Neutrophil (primary cell): ENCODE results near the gene GEMIN5.

Experiments used
- H3K27ac ChIP-seq: fragments of 200-600 bp; sonication (generic); 2 replicates; pipeline ENCODE4 v1.5.1; 2016; ENCODE audit warnings: mild to moderate bottlenecking, moderate library complexity
- H3K27me3 ChIP-seq: fragments of 200-600 bp; sonication (generic); 2 replicates; pipeline ENCODE4 v1.6.0; 2016; ENCODE audit warnings: mild to moderate bottlenecking
- H3K36me3 ChIP-seq: fragments of 200-600 bp; sonication (generic); 2 replicates; pipeline ENCODE4 v1.5.1; 2017
- H3K4me1 ChIP-seq, 2 experiments: fragments of 200-600 bp in 1 of 2; sonication (generic) in 1 of 2; 1 replicate in 1 of 2; 2 replicates in 1 of 2; pipeline versions ENCODE4 v1.5.1 to v1.6.1; 2013 to 2016; ENCODE audit warnings: low read depth in 1 of 2, low read length in 1 of 2, mild to moderate bottlenecking in 1 of 2, moderate library complexity in 1 of 2; ENCODE audit not compliant: control insufficient read depth in 1 of 2, insufficient read depth in 1 of 2
- H3K4me3 ChIP-seq, 2 experiments: fragments of 200-600 bp in 1 of 2; sonication (generic) in 1 of 2; 1 replicate in 1 of 2; 2 replicates in 1 of 2; pipeline ENCODE4 v1.5.1; 2013 to 2016; ENCODE audit warnings: low read depth in 1 of 2, low read length in 1 of 2, mild to moderate bottlenecking in 1 of 2, moderate library complexity in 1 of 2
- H3K9me3 ChIP-seq: fragments of 200-600 bp; sonication (generic); 2 replicates; pipeline ENCODE4 v1.5.1; 2016
- TF ChIP-seq, protein P1 (sequence below): fragments of 200-600 bp; sonication (generic); IDR thresholded peaks from 2 replicates; pipeline ENCODE4 v1.5.1; 2016; ENCODE audit warnings: antibody characterized with exemption

Gene GEMIN5

DNA sequence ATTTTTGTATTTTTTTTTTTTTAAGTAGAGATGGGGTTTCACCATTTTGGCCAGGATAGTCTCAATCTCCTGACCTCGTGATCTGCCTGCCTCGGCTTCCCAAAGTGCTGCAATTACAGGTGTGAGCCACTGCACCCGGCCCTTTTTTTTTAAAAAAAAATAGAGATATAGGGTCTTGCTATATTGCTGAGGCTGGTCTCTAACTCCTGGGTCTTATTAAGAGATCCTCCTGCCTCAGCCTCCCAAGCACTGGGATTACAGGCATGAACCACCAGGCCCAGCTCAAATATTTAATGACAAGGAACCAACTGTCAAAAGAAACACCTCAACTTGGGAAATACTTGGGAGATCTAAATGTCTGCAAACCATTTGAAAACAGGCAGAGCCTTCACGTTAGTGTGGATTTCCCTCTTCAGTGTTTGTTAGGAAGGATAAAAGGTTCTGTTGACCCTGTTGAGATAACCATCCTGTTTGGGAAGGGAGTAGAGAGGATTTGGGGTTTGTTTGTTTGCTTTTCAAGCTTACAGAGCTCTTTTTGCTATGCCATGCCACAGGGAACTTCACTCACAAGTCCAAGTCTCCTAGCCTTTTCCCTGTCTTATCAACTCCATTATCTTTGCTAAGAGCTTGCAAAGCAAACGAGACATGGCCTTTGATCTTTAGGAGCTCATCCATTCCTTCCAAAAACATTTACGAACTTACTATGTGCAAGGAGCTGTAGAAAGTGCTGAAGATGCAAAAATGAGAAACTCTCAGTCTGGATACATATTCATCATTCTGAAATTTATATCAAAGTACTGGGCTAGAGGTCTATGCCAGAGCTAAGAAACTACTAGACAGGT, 95.1 kb downstream of the GEMIN5 start:
- Histone ChIP-seq H3K4me1 (no peaks in the 10 kb centered on the region), H3K36me3 (no peaks in the 10 kb centered on the region), H3K4me3 (no peak overlapping the region), H3K27ac (no peak overlapping the region), H3K27me3 (no peaks in the 10 kb centered on the region), H3K9me3 (no peaks in the 10 kb centered on the region)
- TF ChIP-seq, protein P1, sequence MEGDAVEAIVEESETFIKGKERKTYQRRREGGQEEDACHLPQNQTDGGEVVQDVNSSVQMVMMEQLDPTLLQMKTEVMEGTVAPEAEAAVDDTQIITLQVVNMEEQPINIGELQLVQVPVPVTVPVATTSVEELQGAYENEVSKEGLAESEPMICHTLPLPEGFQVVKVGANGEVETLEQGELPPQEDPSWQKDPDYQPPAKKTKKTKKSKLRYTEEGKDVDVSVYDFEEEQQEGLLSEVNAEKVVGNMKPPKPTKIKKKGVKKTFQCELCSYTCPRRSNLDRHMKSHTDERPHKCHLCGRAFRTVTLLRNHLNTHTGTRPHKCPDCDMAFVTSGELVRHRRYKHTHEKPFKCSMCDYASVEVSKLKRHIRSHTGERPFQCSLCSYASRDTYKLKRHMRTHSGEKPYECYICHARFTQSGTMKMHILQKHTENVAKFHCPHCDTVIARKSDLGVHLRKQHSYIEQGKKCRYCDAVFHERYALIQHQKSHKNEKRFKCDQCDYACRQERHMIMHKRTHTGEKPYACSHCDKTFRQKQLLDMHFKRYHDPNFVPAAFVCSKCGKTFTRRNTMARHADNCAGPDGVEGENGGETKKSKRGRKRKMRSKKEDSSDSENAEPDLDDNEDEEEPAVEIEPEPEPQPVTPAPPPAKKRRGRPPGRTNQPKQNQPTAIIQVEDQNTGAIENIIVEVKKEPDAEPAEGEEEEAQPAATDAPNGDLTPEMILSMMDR = no peak

DNA sequence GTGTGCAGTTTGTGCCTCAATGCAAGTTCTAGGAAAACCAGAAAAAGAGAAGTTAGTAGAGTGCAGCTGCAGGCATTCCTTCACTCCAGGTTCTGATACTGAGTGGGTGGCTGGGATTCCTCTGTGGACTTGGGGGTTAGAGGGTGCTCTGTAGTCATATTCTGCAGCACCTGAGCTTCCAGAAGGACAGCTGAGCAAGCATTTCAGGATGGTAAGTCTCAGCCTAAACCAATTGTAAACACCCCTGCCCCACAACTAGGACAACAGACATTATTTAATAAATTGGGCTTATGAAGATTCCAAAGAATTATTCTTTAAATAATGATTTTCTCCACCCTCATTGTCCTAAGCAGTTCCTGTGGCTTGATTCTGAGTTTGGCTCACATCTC, 96.7 kb downstream of the GEMIN5 start:
- no peaks in the 10 kb centered on the region for H3K36me3 ChIP-seq
- no peak overlapping the region for H3K4me3 ChIP-seq
- H3K9me3 ChIP-seq = no peaks in the 10 kb centered on the region
- H3K27me3 ChIP-seq = no peaks in the 10 kb centered on the region
- TF ChIP-seq, protein P1 = no peak
- H3K4me1 ChIP-seq = no peaks in the 10 kb centered on the region
- H3K27ac ChIP-seq = no peak overlapping the region

DNA sequence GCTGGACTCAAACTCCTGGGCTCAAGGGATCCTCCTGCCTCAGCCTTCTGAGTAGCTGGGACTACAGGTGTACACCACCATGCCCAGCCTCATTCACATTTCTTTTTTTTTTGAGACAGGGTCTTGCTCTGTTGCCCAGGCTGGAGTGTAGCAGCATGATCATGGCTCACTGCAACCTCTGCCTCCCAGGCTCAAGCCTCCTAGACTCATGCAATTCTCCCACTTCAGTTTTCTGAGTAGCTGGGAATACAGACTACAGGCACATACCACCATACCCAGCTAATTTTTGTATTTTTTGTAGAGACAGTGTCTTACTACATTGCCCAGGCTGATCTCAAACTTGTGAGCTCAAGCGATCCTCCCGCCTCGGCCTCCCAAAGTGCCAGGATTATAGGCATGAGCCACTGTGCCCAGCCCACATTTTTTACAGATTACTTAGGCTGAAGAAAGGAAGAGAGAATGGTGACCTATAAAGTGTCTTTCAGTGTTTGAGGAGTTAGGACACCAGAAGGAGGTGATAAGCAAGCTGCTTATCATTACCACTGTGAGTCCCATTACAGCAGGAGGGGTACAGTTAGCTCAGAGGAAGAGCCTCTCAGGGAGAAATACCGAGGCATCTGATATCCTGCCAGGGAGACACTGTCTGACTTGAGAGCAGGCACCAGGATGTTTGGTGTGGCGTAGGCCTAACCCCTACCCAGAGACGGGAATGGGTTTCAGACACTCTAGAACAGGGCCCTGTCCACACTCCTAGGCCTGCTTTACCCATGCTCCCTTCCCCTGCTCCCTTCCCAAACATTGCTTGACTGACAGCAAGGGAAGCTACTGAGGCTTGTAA, 97.4 kb downstream of the GEMIN5 start:
- TF ChIP-seq, protein P1 = no peak
- Histone ChIP-seq H3K36me3 (no peaks in the 10 kb centered on the region), H3K27me3 (no peaks in the 10 kb centered on the region), H3K27ac (no peak overlapping the region), H3K4me3 (no peak overlapping the region), H3K9me3 (no peaks in the 10 kb centered on the region), H3K4me1 (no peaks in the 10 kb centered on the region)
